IPS-18c (cell line): ENCODE data around the gene UCMA.
"Not testable (repeated sequence)": the region's sequence is repeated elsewhere in the genome, so short reads cannot be mapped to it uniquely, and the experiment has no call there.

Experiments used
- H3K4me3 ChIP-seq: 2 replicates; pipeline ENCODE4 v1.7.0; 2013; ENCODE audit warnings: low read depth, mild to moderate bottlenecking, low read length, moderate library complexity; ENCODE audit not compliant: insufficient read depth
- H3K9me3 ChIP-seq: one replicate; pipeline ENCODE4 v1.6.1; 2013; ENCODE audit warnings: mild to moderate bottlenecking, low read length, moderate library complexity; ENCODE audit not compliant: control insufficient read depth, insufficient read depth

Gene UCMA

GRCh38 chr10:13239923-13240322 lies 5.7 kb upstream of the UCMA start:
- Histone ChIP-seq H3K4me3 (no peak overlapping the region), H3K9me3 (no peaks in the 10 kb centered on the region)

- no peaks in the 10 kb centered on the region for H3K9me3 ChIP-seq
Observed at GRCh38 chr10:13238271-13239077, 4.3 kb upstream of the UCMA start.

GRCh38 chr10:13236638-13237037 lies 2.5 kb upstream of the UCMA start:
- Histone ChIP-seq H3K4me3 (no peak overlapping the region), H3K9me3 (no peaks in the 10 kb centered on the region)

More at GRCh38 chr10:13238271-13239077, 4.3 kb upstream of the UCMA start:
- no peak overlapping the region for H3K4me3 ChIP-seq

- not testable (repeated sequence) for H3K9me3 ChIP-seq, H3K4me3 ChIP-seq
Observed at GRCh38 chr10:13234736-13235135, 562 bp upstream of the UCMA start.

- H3K4me3 ChIP-seq, result no peak overlapping the region
- H3K9me3 ChIP-seq, result no peaks in the 10 kb centered on the region
Observed at GRCh38 chr10:13233358-13233757, 816 bp downstream of the UCMA start.

GRCh38 chr10:13231808-13232207 lies 2.4 kb downstream of the UCMA start:
- no peaks in the 10 kb centered on the region for H3K9me3 ChIP-seq
- H3K4me3 ChIP-seq, result no peak overlapping the region

- Histone ChIP-seq H3K9me3 (no peaks in the 10 kb centered on the region), H3K4me3 (no peak overlapping the region)
Observed at GRCh38 chr10:13231190-13231589, 3.0 kb downstream of the UCMA start.

GRCh38 chr10:13227031-13227430 lies 7.1 kb downstream of the UCMA start:
- no peak overlapping the region for H3K4me3 ChIP-seq
- no peaks in the 10 kb centered on the region for H3K9me3 ChIP-seq

- Histone ChIP-seq H3K9me3 (no peaks in the 10 kb centered on the region), H3K4me3 (no peak overlapping the region)
Observed at GRCh38 chr10:13225601-13226000, 8.6 kb downstream of the UCMA start.

GRCh38 chr10:13224210-13224995 lies 9.8 kb downstream of the UCMA start:
- Histone ChIP-seq H3K4me3 (no peak overlapping the region), H3K9me3 (no peaks in the 10 kb centered on the region)

GRCh38 chr10:13223241-13223640 lies 10.9 kb downstream of the UCMA start:
- Histone ChIP-seq H3K4me3 (no peak overlapping the region), H3K9me3 (no peaks in the 10 kb centered on the region)

GRCh38 chr10:13222566-13222965 lies 11.6 kb downstream of the UCMA start:
- Histone ChIP-seq H3K4me3 (no peak overlapping the region), H3K9me3 (no peaks in the 10 kb centered on the region)

GRCh38 chr10:13222151-13222550 lies 12.0 kb downstream of the UCMA start:
- Histone ChIP-seq H3K4me3 (no peak overlapping the region), H3K9me3 (no peaks in the 10 kb centered on the region)

- H3K4me3 ChIP-seq, result no peak overlapping the region
Observed at GRCh38 chr10:13221572-13221971, 12.6 kb downstream of the UCMA start.

GRCh38 chr10:13219685-13220670 lies 14.2 kb downstream of the UCMA start:
- no peaks in the 10 kb centered on the region for H3K9me3 ChIP-seq
- no peak overlapping the region for H3K4me3 ChIP-seq

More at GRCh38 chr10:13221572-13221971, 12.6 kb downstream of the UCMA start:
- no peaks in the 10 kb centered on the region for H3K9me3 ChIP-seq

- no peak overlapping the region for H3K4me3 ChIP-seq
- H3K9me3 ChIP-seq, result no peaks in the 10 kb centered on the region
Observed at GRCh38 chr10:13218878-13219277, 15.3 kb downstream of the UCMA start.

GRCh38 chr10:13213163-13213562 lies 21.0 kb downstream of the UCMA start:
- Histone ChIP-seq H3K4me3 (no peak overlapping the region), H3K9me3 (peaks cover 3% of the 10 kb centered on the region)
